Memory B cell (primary cell): ENCODE results near the gene SLC9A2.

Experiments used
- ATAC-seq: fragments of 150-1000 bp; cut with Tn5 transposase; 2 replicates; pipeline ENCODE4 v1.10.0; 2021; ENCODE audit warnings: low read depth, mild to moderate bottlenecking, moderate library complexity
- DNase-seq, 2 donors: peaks; one replicate each; pipeline ENCODE4 v3.0.0; 2022; ENCODE audit warnings: low spot score in 2 of 2
- H3K27ac Mint-ChIP-seq: one replicate; pipeline ENCODE4 v1.8.0; 2022; ENCODE audit warnings: mild to moderate bottlenecking, moderate library complexity, mixed read lengths
- H3K27me3 Mint-ChIP-seq: one replicate; pipeline ENCODE4 v1.8.0; 2022; ENCODE audit warnings: mixed read lengths
- H3K36me3 Mint-ChIP-seq: one replicate; pipeline ENCODE4 v1.8.0; 2022; ENCODE audit warnings: mild to moderate bottlenecking, mixed read lengths
- H3K4me1 Mint-ChIP-seq: one replicate; pipeline ENCODE4 v1.8.0; 2022; ENCODE audit warnings: mixed read lengths
- H3K4me3 Mint-ChIP-seq: one replicate; pipeline ENCODE4 v1.8.0; 2022; ENCODE audit warnings: mild to moderate bottlenecking, moderate library complexity, mixed read lengths
- H3K9me3 Mint-ChIP-seq: one replicate; pipeline ENCODE4 v1.8.0; 2022; ENCODE audit warnings: mixed read lengths

SLC9A2 gene

DNA sequence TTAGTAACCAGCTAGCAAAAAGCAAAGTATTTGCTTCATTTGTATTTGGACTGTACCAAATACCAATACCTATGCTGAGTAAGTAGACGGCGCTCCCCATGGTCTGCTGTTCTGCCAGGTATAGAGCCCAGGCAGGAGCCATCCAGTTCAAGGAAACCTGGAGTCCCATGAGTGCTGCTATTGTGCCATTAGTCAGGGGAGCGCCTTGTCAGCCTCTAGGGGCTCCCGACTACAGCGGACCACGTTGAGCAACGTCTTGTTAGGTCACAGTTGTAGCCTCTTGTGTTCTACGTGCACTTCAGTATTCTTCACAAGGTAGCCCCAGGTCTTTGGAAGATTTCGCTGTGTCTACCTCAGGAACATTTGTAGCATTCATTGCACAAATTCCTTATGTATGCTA is 21.6 kb upstream of the SLC9A2 start:
- Mint-ChIP-seq H3K9me3 (peaks cover 6% of the 10 kb centered on the region), H3K27me3 (peaks cover 14% of the 10 kb centered on the region), H3K27ac (no peak overlapping the region), H3K4me3 (no peak overlapping the region), H3K36me3 (peaks cover 2% of the 10 kb centered on the region), H3K4me1 (no peaks in the 10 kb centered on the region)
- ATAC-seq (no peak), DNase-seq (no peak)

DNA sequence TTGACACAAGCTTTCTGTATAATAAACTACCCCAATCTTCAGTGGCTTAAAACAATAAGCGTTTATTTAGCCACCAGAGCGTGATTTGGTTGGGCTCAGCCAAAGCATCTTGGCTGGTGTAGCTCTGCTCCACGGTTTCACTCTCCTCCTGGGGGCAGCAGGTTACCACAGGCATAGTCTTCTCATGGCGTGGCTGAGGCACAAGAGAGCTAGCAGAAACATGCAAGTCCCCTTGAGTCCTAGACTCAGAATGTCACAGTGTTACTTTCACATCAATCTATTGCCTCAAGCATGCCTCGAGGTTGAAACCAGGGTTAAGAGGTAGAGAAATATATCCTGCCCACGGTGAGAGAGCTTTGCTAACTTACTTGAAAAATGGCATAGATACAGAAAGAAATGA is 19.9 kb upstream of the SLC9A2 start:
- Mint-ChIP-seq H3K4me3 (no peak overlapping the region), H3K27ac (no peak overlapping the region), H3K4me1 (no peaks in the 10 kb centered on the region), H3K9me3 (peaks cover 6% of the 10 kb centered on the region), H3K36me3 (peaks cover 2% of the 10 kb centered on the region), H3K27me3 (peaks cover 14% of the 10 kb centered on the region)
- DNase-seq: no peak
- ATAC-seq: no peak

DNA sequence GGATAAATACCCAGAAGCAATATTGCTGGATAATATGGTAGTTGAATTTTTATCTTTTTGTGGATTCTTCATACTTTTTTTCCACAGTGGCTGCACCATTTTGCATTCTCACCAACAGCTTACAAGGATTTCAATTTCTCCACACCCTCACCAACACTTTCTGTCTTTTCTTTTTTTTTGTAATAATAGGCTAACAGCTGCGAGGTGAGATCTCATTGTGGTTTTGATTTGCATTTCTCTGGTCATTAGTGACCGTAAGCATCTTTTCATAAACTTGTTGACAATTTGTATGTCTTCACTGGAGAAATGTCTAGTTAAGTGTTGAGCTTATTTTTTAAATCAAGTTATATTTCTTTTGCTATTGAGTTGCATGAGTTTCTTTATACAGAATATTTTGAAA is 17.6 kb upstream of the SLC9A2 start:
- Mint-ChIP-seq H3K27me3 (peaks cover 15% of the 10 kb centered on the region), H3K4me1 (no peaks in the 10 kb centered on the region), H3K27ac (no peak overlapping the region), H3K9me3 (peaks cover 6% of the 10 kb centered on the region), H3K4me3 (no peak overlapping the region), H3K36me3 (peaks cover 2% of the 10 kb centered on the region)
- ATAC-seq (no peak), DNase-seq (no peak)

DNA sequence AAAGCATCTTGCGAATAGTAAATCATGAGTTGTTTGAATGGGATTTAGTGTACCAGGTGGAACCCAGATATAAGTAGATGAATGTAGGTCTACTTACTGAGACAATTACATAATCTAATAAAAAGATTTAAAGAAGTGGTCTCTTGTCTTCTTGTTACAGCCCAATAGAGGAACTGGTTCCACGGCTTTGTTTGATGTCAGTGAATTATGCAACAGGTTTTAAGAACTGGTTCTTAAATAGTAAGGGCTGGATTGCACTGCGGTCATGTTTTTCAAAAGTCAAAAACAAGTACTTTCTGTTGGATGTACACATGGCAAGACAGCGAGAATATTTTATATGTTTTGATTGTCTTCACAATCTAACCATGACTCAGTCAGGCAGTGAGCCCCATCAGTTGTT is 15.4 kb upstream of the SLC9A2 start:
- H3K27ac Mint-ChIP-seq: no peak overlapping the region
- peaks cover 2% of the 10 kb centered on the region for H3K36me3 Mint-ChIP-seq
- H3K4me1 Mint-ChIP-seq: no peaks in the 10 kb centered on the region
- no peak overlapping the region for H3K4me3 Mint-ChIP-seq
- ATAC-seq (no peak), DNase-seq (no peak)
- peaks cover 7% of the 10 kb centered on the region for H3K9me3 Mint-ChIP-seq
- H3K27me3 Mint-ChIP-seq: peaks cover 17% of the 10 kb centered on the region

DNA sequence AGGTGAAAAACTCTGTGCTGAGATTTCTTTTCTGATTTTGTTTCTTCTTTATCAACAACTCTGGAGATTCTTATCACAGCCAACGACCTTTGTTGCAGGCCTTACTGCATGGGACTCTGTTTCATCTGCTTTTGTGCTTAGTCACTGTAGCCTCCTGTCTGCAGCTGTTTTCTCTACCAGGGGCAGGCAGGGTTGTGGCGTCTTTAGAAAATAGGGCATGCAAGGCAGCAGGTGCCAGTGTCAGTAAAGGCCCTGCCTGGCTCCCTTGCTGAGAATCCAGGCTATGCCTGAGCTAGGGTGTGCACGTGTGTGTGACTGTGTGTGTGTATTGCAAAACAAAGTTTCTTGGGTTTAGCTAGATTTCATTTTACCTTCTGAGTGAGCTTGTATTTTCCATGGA is 14.6 kb upstream of the SLC9A2 start:
- DNase-seq: no peak
- peaks cover 2% of the 10 kb centered on the region for H3K36me3 Mint-ChIP-seq
- ATAC-seq: no peak
- no peak overlapping the region for H3K27ac Mint-ChIP-seq
- H3K9me3 Mint-ChIP-seq: peaks cover 7% of the 10 kb centered on the region
- H3K27me3 Mint-ChIP-seq: peaks cover 15% of the 10 kb centered on the region
- no peaks in the 10 kb centered on the region for H3K4me1 Mint-ChIP-seq
- H3K4me3 Mint-ChIP-seq: no peak overlapping the region

DNA sequence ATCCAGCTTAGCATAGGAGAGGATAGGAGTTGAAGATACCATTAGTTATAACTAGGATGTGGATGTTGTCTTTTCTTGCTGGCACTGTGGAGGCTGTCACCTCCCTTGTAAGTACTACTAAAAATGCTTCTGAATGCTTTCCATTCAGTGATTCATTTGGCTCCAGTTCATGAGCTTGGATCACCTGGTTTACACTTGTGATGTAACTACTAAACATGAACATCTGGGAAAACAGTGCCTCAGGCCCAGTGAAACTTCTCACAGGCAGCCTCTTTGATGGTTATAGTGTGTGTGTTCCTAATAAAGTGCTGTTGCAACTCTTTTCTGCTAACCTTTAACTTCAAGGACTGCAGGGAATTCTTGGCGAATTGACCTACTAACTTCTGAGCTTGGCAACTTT is 13.0 kb upstream of the SLC9A2 start:
- no peak overlapping the region for H3K27ac Mint-ChIP-seq
- peaks cover 9% of the 10 kb centered on the region for H3K27me3 Mint-ChIP-seq
- H3K9me3 Mint-ChIP-seq: peaks cover 1% of the 10 kb centered on the region
- H3K36me3 Mint-ChIP-seq: no peaks in the 10 kb centered on the region
- DNase-seq: no peak
- H3K4me3 Mint-ChIP-seq: no peak overlapping the region
- ATAC-seq: no peak
- no peaks in the 10 kb centered on the region for H3K4me1 Mint-ChIP-seq

DNA sequence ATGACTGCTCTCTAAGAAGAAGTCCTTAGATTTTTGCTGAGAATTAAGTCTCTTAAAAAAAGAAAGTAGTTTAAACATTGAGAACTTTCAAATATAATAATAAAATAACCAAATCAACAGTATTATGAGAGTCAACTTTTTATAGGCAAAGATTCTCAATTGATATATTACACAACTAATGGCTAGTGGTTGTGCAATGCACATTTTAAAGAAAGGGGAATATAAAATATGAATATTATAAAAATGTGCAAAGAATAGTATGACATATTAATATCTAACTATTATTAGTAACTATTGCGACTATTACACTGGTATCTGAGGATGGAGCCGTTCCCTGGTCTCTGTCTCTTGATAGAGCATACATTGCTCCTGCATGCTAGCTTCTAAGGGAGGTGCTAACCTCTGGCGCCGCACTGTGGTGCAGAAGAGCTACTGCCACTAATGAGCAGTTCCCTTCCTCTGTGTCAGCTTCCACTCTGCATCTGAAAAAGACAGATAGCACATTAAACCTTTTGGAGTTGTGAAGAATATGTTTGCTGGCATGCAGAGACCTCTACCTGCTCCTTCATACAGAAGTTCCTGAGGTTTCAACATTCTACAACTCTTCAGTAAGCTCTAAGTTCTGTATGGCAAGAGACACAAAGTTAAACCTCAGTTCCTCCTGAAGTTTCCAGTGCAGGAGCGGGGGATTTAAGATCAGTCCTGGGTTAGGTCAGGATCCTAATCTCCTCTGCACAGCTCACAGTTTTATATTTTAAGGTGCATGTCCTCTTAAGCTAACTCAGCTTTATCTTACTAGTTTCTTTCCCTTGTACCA is 3.5 kb upstream of the SLC9A2 start:
- peaks cover 13% of the 10 kb centered on the region for H3K27me3 Mint-ChIP-seq
- H3K27ac Mint-ChIP-seq: no peak overlapping the region
- H3K4me3 Mint-ChIP-seq: no peak overlapping the region
- no peaks in the 10 kb centered on the region for H3K36me3 Mint-ChIP-seq
- H3K4me1 Mint-ChIP-seq: peaks cover 9% of the 10 kb centered on the region
- ATAC-seq (peak; percentile 71), DNase-seq (peak in 1 of 2 donors; percentile 4)
- no peaks in the 10 kb centered on the region for H3K9me3 Mint-ChIP-seq

DNA sequence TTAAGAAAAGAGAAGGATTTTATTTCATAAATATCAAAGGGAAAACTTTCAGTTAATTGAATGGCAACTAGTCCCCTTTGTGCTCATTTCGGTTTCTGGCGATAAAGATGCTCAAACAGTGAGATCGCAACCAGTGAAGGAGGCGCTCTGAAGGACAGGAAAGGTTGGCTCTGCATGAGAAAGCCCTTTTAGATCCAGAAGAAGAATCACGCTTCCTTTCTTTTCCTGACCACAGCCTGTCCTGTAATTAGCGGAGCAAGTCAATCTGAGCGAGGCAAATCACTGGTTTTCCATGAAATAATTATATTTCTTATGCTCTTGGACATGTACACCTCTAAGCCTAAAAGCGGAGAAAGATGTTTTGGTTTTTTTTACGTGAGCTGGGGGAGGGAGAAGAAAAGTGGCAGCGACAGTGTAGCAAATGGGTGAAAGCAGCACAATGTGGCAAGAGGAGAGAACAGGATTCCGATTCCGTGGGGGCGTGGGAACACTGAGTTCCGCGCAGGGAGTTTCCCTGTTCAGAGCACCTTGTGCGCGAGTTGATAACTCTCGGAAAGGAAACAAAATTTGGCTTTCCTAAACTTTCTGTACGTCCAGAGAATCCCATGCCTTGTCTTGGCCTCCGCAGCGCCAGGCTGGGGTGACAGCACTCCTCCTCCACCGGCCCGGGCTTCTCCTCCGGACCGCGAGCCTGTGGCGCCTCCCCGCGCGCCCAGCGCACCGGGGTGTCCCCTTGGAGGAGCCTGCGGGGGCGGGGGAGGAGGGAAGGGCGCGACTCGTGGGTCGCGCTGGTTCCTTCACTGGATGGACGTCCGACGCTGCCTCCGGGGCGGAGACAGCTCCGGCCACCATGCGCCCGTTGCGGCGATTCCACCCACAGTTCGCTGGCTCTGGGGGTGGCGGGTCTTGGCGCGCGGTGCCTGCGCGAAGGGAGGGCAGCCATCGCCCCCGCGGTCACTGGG is 620 bp upstream of the SLC9A2 start:
- DNase-seq (no peak), ATAC-seq (no peak)
- no peaks in the 10 kb centered on the region for H3K9me3 Mint-ChIP-seq
- peak overlapping the region; percentile 72 for H3K4me3 Mint-ChIP-seq
- peaks cover 14% of the 10 kb centered on the region for H3K4me1 Mint-ChIP-seq
- no peaks in the 10 kb centered on the region for H3K36me3 Mint-ChIP-seq
- H3K27ac Mint-ChIP-seq: no peak overlapping the region
- peaks cover 20% of the 10 kb centered on the region for H3K27me3 Mint-ChIP-seq

DNA sequence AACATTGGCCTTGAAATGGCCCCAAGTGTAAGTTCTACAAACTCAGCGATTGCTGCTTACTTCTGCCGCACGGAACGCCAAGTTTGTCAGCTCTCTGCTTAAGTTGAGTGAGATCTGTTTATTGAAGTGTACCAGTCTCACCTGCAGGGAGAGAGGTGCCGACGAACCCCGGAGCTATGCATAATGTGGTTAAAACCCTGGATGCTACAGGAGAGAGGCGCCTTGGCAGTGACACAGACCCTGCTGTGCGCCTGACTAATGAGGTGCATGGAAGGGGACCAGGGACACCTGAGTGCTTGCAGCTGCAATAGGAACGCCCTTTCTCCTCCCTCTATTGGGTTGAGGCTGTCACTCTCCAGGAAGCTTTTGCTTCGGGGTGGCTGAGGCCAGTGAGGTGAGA is 979 bp downstream of the SLC9A2 start:
- Mint-ChIP-seq H3K4me3 (peak overlapping the region; percentile 37), H3K9me3 (no peaks in the 10 kb centered on the region), H3K27ac (no peak overlapping the region), H3K36me3 (no peaks in the 10 kb centered on the region), H3K27me3 (peaks cover 22% of the 10 kb centered on the region), H3K4me1 (peaks cover 14% of the 10 kb centered on the region)
- no peak for ATAC-seq
- no peak for DNase-seq

DNA sequence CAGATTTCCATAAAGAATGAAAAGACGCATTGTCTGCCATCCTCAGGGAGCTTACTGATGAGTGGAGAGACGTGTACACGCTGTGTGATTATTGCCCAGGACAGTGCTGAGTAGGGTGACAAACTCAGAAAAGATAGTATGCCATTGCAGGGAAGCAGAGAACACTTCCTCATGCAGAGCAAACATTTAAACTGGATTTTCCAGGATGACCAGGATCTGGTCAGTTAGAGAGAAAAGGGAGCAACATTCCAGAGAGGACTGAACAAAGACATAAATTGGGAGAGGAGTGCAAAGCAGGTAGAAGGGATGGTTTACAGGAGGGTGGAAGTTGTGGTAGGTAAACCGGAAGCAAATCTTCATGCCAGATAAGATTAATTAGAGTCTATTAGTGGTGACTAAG is 2.3 kb downstream of the SLC9A2 start:
- Mint-ChIP-seq H3K27ac (no peak overlapping the region), H3K27me3 (peaks cover 20% of the 10 kb centered on the region), H3K36me3 (no peaks in the 10 kb centered on the region), H3K9me3 (peaks cover 1% of the 10 kb centered on the region), H3K4me3 (no peak overlapping the region), H3K4me1 (peaks cover 14% of the 10 kb centered on the region)
- ATAC-seq: no peak
- no peak for DNase-seq

DNA sequence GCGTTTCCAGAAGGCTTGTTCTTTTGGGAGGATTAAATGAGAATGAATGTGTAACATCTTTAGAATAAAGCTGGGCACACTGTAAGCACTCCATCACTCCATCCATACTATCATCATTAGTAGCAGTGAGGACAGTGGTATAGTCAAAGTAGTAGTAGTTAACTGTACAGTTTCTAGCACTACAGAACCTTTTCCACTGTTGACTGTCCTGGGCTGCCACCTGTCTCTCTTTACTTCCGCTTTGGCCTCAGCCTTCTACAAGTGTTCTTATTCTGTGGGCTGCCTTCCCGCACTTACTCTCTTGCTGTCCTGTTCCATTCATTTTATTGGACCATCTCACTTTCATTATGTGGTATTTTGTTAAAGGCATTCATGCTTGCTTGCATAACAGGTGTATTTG is 3.3 kb downstream of the SLC9A2 start:
- peaks cover 14% of the 10 kb centered on the region for H3K4me1 Mint-ChIP-seq
- DNase-seq (no peak), ATAC-seq (no peak)
- no peak overlapping the region for H3K4me3 Mint-ChIP-seq
- no peaks in the 10 kb centered on the region for H3K36me3 Mint-ChIP-seq
- H3K9me3 Mint-ChIP-seq: peaks cover 1% of the 10 kb centered on the region
- peaks cover 20% of the 10 kb centered on the region for H3K27me3 Mint-ChIP-seq
- H3K27ac Mint-ChIP-seq: no peak overlapping the region

DNA sequence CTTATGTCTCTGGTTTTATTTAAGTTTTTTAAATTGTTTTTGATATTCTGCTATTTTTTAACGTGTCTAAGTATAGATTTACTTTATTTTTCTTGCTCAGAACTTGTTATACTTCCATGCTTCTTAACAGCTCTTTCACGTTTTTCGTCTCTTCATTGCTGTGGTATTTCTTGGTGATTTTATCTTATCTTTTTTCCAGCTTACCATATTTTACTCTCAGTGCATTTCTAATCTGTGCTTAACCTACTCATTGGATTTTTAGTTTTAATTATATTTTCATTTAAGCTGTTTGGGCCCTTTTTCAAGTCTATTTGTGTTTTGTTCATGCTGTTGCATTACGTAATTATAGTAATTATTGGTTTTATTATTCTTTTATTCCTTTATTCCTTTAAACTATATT is 11.1 kb downstream of the SLC9A2 start:
- Mint-ChIP-seq H3K9me3 (peaks cover 1% of the 10 kb centered on the region), H3K27me3 (no peaks in the 10 kb centered on the region), H3K4me1 (no peaks in the 10 kb centered on the region), H3K27ac (no peak overlapping the region), H3K36me3 (no peaks in the 10 kb centered on the region), H3K4me3 (no peak overlapping the region)
- DNase-seq (no peak), ATAC-seq (no peak)

DNA sequence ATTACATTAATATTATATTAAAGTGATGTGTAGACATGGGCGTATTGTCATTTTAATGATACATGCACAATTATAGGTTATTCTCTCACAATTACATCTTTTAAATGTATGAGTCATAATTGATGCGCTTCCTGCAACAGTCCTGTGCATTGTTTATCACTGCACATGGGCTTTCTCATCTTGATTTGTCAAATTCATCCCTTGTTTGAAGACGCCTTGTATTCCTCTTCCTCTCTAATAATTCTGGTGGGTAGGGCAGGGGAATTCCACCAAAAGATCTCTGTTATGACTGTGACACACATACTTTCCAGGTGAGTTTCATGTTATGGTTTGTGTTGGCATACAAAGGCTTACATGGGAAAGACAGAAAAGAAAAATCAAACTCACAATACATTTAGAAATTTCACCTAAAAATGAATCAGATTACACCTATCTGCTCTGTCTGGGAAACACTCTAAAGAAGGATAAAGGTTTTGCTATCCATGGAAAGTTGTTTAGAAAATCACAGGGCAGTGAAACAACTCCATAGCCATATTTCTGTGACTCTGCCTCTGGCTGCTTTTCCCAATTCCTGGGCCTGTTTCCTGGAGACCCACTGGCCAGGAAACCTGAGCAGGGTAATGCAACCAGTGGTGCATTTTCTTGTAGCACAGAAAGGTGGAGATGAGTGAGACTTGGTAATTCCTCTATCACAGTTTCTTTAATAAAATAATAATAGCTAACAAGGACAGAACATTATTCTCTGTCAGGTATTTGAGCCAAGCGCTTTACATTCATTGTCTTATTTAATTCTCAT is 13.2 kb downstream of the SLC9A2 start:
- Mint-ChIP-seq H3K27me3 (peaks cover 1% of the 10 kb centered on the region), H3K9me3 (no peaks in the 10 kb centered on the region), H3K36me3 (no peaks in the 10 kb centered on the region), H3K4me1 (no peaks in the 10 kb centered on the region), H3K27ac (no peak overlapping the region), H3K4me3 (no peak overlapping the region)
- no peak for ATAC-seq
- no peak for DNase-seq

DNA sequence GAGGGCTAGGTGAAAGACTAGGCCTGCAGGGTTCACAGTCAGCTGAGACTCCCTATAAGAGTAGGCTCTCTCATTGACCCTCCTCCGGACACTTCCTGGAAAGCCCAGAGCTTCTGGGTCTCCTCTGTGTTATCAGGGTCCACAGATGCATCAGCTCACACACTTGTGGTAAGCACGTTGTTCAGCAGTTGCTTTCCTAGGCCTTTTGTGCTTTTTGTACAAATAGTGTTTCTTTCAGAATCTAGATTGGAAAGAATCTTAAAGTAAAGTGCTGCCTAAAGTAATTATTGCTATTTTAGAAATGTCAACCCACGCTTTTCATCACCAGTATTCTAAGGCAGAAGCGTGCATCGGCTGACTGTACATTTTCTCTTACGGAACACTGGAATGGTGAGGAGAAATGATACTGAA is 15.5 kb downstream of the SLC9A2 start:
- peaks cover 1% of the 10 kb centered on the region for H3K27me3 Mint-ChIP-seq
- H3K4me1 Mint-ChIP-seq: no peaks in the 10 kb centered on the region
- H3K36me3 Mint-ChIP-seq: no peaks in the 10 kb centered on the region
- H3K9me3 Mint-ChIP-seq: no peaks in the 10 kb centered on the region
- no peak overlapping the region for H3K4me3 Mint-ChIP-seq
- no peak for ATAC-seq
- DNase-seq: no peak
- no peak overlapping the region for H3K27ac Mint-ChIP-seq
